Measurements from ENCODE around the gene MRPS18B. TPM values are rescaled to one million over a fixed set of nuclear protein-coding genes. Genes with fewer than 3 reads are reported as not detected.

Gene MRPS18B
- total and polyA plus RNA-seq, 2 donors (not counting 1 experiment from before 2014, with no cell fraction given), result 35.9 to 38.8 TPM

- Histone ChIP-seq H3K36me3 (replicated peaks in 1 of 2; ENCODE audit: control extremely low read depth in 1 of 2, control insufficient read depth in 1 of 2, extremely low read depth in 1 of 2, insufficient read depth in 2 of 2, low read length in 1 of 2) (peaks cover 0 to 22% of the 10 kb centered on the region in 2 experiments), H3K27me3 (replicated peaks in 1 of 4; ENCODE audit: control extremely low read depth in 1 of 4, control insufficient read depth in 3 of 4, insufficient read depth in 4 of 4, low read length in 3 of 4) (no peaks in the 10 kb centered on the region), H3K9ac (ENCODE audit: low read length) (no peak overlapping the region), H3K4me2 (replicated peaks; ENCODE audit: low read depth, low read length, poor library complexity, severe bottlenecking) (peak overlapping the region; percentile 72), H3K27ac (ENCODE audit: low read length in 2 of 2) (peak overlapping the region in 1 of 2 donors; percentile 92), H3K4me3 (ENCODE audit: control extremely low read depth in 1 of 5, extremely low read depth in 1 of 5, insufficient read depth in 1 of 5, low read depth in 2 of 5, low read length in 4 of 5) (no peak overlapping the region), H2AFZ (ENCODE audit: insufficient read depth, low read depth, low read length, poor library complexity, severe bottlenecking) (no peak overlapping the region), H3K79me2 (ENCODE audit: control insufficient read depth, insufficient read depth, low read length) (peaks cover 85% of the 10 kb centered on the region), H3K9me3 (ENCODE audit: control extremely low read depth in 1 of 3, control insufficient read depth in 2 of 3, insufficient read depth in 1 of 3, low read length in 2 of 3) (no peaks in the 10 kb centered on the region), H4K20me1 (ENCODE audit: control insufficient read depth, insufficient read depth, low read length, poor library complexity, severe bottlenecking) (peaks cover 50% of the 10 kb centered on the region), H3K4me1 (ENCODE audit: control insufficient read depth in 2 of 2, insufficient read depth in 2 of 2, low read length in 2 of 2) (peaks cover 25 to 32% of the 10 kb centered on the region in 2 donors)
- Mint-ChIP-seq H3K4me3 (peak overlapping the region; percentile 29), H3K4me1 (peaks cover 57% of the 10 kb centered on the region), H3K9me3 (ENCODE audit: insufficient read depth) (no peaks in the 10 kb centered on the region), H3K27ac (peak overlapping the region; percentile 10), H3K27me3 (no peaks in the 10 kb centered on the region)
- CTCF ChIA-PET, result no interaction called here
- 62% methylated on average over 4 of the region's 4 CpGs for WGBS (ENCODE audit: insufficient coverage)
- ATAC-seq (ENCODE audit: low read depth) (no peak), DNase-seq (no peak)
- intact Hi-C loops (cut with micrococcal nuclease), result loop anchor here (5.0 kb wide), 1 partner anchor 169 kb away; the partner anchor contains the start of genes FLOT1 and IER3
- TF ChIP-seq CTCF (IDR thresholded peaks at IDR 0.05), result no peak
- no peak for TF ChIP-seq EZH2 (IDR thresholded peaks at IDR 0.05; ENCODE audit: borderline replicate concordance, insufficient read depth, low read depth, low read length, poor library complexity, severe bottlenecking)
- POLR2A ChIA-PET, result no interaction called here
Observed at GRCh38 chr6:30573113-30573512, 44.5 kb upstream of the MRPS18B start.

GRCh38 chr6:30578051-30578450 lies 39.6 kb upstream of the MRPS18B start:
- H3K79me2 ChIP-seq (ENCODE audit: control insufficient read depth, insufficient read depth, low read length), result peaks cover 57% of the 10 kb centered on the region
- TF ChIP-seq CTCF (IDR thresholded peaks at IDR 0.05), result no peak
- TF ChIP-seq EZH2 (IDR thresholded peaks at IDR 0.05; ENCODE audit: borderline replicate concordance, insufficient read depth, low read depth, low read length, poor library complexity, severe bottlenecking), result no peak
- no peaks in the 10 kb centered on the region for H3K9me3 Mint-ChIP-seq (ENCODE audit: insufficient read depth)
- no peaks in the 10 kb centered on the region for H3K27me3 ChIP-seq (replicated peaks in 1 of 4; ENCODE audit: control extremely low read depth in 1 of 4, control insufficient read depth in 3 of 4, insufficient read depth in 4 of 4, low read length in 3 of 4)
- H3K4me3 Mint-ChIP-seq, result no peak overlapping the region
- no peak for DNase-seq
- H3K4me1 ChIP-seq (ENCODE audit: control insufficient read depth in 2 of 2, insufficient read depth in 2 of 2, low read length in 2 of 2), result peaks cover 6 to 8% of the 10 kb centered on the region in 2 donors
- H3K9me3 ChIP-seq (ENCODE audit: control extremely low read depth in 1 of 3, control insufficient read depth in 2 of 3, insufficient read depth in 1 of 3, low read length in 2 of 3), result no peaks in the 10 kb centered on the region
- POLR2A ChIA-PET, result no interaction called here
- ATAC-seq (ENCODE audit: low read depth), result no peak
- H3K4me1 Mint-ChIP-seq, result peaks cover 22% of the 10 kb centered on the region
- WGBS (ENCODE audit: insufficient coverage), result 100% methylated on average over 4 of the region's 8 CpGs
- intact Hi-C loops (cut with micrococcal nuclease), result no loop called here
- no peak overlapping the region for H3K9ac ChIP-seq (ENCODE audit: low read length)
- no peak overlapping the region for H3K4me2 ChIP-seq (replicated peaks; ENCODE audit: low read depth, low read length, poor library complexity, severe bottlenecking)
- no peak overlapping the region for H2AFZ ChIP-seq (ENCODE audit: insufficient read depth, low read depth, low read length, poor library complexity, severe bottlenecking)
- H3K27ac ChIP-seq (ENCODE audit: low read length in 2 of 2), result no peak overlapping the region
- peaks cover 2 to 66% of the 10 kb centered on the region in 2 experiments for H3K36me3 ChIP-seq (replicated peaks in 1 of 2; ENCODE audit: control extremely low read depth in 1 of 2, control insufficient read depth in 1 of 2, extremely low read depth in 1 of 2, insufficient read depth in 2 of 2, low read length in 1 of 2)
- H3K4me3 ChIP-seq (ENCODE audit: control extremely low read depth in 1 of 5, extremely low read depth in 1 of 5, insufficient read depth in 1 of 5, low read depth in 2 of 5, low read length in 4 of 5), result no peak overlapping the region
- H4K20me1 ChIP-seq (ENCODE audit: control insufficient read depth, insufficient read depth, low read length, poor library complexity, severe bottlenecking), result peaks cover 37% of the 10 kb centered on the region
- H3K27me3 Mint-ChIP-seq, result no peaks in the 10 kb centered on the region
- CTCF ChIA-PET, result interaction anchor here (1.1 to 3.7 kb wide), 5 partner anchors 19 to 95 kb away, joined by 3 to 22 read pairs (median 11); no protein-coding TSS in a partner anchor
- H3K27ac Mint-ChIP-seq, result no peak overlapping the region
